ENCODE results near the gene PIK3CA. TPM values are rescaled to one million over a fixed set of nuclear protein-coding genes. Genes with fewer than 3 reads are reported as not detected.
"Not testable (repeated sequence)": the region's sequence is repeated elsewhere in the genome, so short reads cannot be mapped to it uniquely, and the experiment has no call there.

Gene PIK3CA
- total RNA-seq, 1 donor from 2014 or later: 20.3 TPM

GRCh38 chr3:179264449-179264848 lies 116.3 kb downstream of the PIK3CA start:
- no peak for DNase-seq (ENCODE audit: low spot score)

GRCh38 chr3:179265092-179265491 lies 116.9 kb downstream of the PIK3CA start:
- no peak for DNase-seq (ENCODE audit: low spot score)

- DNase-seq (ENCODE audit: low spot score): no peak
Measured at GRCh38 chr3:179265875-179266274, 117.7 kb downstream of the PIK3CA start.

- DNase-seq (ENCODE audit: low spot score): no peak
Measured at GRCh38 chr3:179266701-179267211, 118.6 kb downstream of the PIK3CA start.

- DNase-seq (ENCODE audit: low spot score): no peak
Measured at GRCh38 chr3:179268400-179269051, 120.4 kb downstream of the PIK3CA start.

GRCh38 chr3:179269152-179269707 lies 121.1 kb downstream of the PIK3CA start:
- no peak for DNase-seq (ENCODE audit: low spot score)

GRCh38 chr3:179272385-179272784 lies 124.2 kb downstream of the PIK3CA start:
- DNase-seq (ENCODE audit: low spot score): no peak

GRCh38 chr3:179274434-179274833 lies 126.3 kb downstream of the PIK3CA start:
- not testable (repeated sequence) for DNase-seq (ENCODE audit: low spot score)

GRCh38 chr3:179276001-179276400 lies 127.8 kb downstream of the PIK3CA start:
- DNase-seq (ENCODE audit: low spot score): no peak

GRCh38 chr3:179276743-179277142 lies 128.6 kb downstream of the PIK3CA start:
- no peak for DNase-seq (ENCODE audit: low spot score)

- DNase-seq (ENCODE audit: low spot score): no peak
Measured at GRCh38 chr3:179278151-179278550, 130.0 kb downstream of the PIK3CA start.

- no peak for DNase-seq (ENCODE audit: low spot score)
Measured at GRCh38 chr3:179278932-179279693, 131.0 kb downstream of the PIK3CA start.

GRCh38 chr3:179279837-179280236 lies 131.7 kb downstream of the PIK3CA start:
- DNase-seq (ENCODE audit: low spot score): no peak

GRCh38 chr3:179281825-179282224 lies 133.7 kb downstream of the PIK3CA start:
- no peak for DNase-seq (ENCODE audit: low spot score)

- no peak for DNase-seq (ENCODE audit: low spot score)
Measured at GRCh38 chr3:179286331-179286730, 138.2 kb downstream of the PIK3CA start.

GRCh38 chr3:179288845-179289244 lies 140.7 kb downstream of the PIK3CA start:
- DNase-seq (ENCODE audit: low spot score): no peak

GRCh38 chr3:179289295-179289694 lies 141.1 kb downstream of the PIK3CA start:
- no peak for DNase-seq (ENCODE audit: low spot score)

Other genes with a start within 250 kb of the PIK3CA start
- 21.8 TPM for gene ZMAT3, start 76.5 kb upstream of the PIK3CA start, total RNA-seq
- 3.1 TPM for gene KCNMB3, start 102.8 kb downstream of the PIK3CA start, total RNA-seq
- gene ZNF639, start 174.7 kb downstream of the PIK3CA start, total RNA-seq: 23.9 TPM
- 43.3 TPM for gene MFN1, start 199.4 kb downstream of the PIK3CA start, total RNA-seq

All from mucosa of gallbladder (tissue), 1 donor.